Osteocyte (in vitro differentiated cells): ENCODE measurements around the gene SMIM14. TPM values are rescaled to one million over a fixed set of nuclear protein-coding genes. Genes with fewer than 3 reads are reported as not detected.

Experiments used
- DNase-seq: peaks from one replicate; pipeline ENCODE4 v3.0.0; 2021; ENCODE audit warnings: mixed read lengths; ENCODE audit not compliant: unreplicated experiment; ENCODE audit errors: extremely low spot score
- H3K27ac Mint-ChIP-seq: one replicate; pipeline ENCODE4 v1.8.0; 2021; ENCODE audit warnings: mild to moderate bottlenecking, mixed read lengths; ENCODE audit not compliant: unreplicated experiment
- H3K27me3 Mint-ChIP-seq: one replicate; pipeline ENCODE4 v1.8.0; 2021; ENCODE audit warnings: mixed read lengths; ENCODE audit not compliant: unreplicated experiment
- H3K36me3 Mint-ChIP-seq: one replicate; pipeline ENCODE4 v1.8.0; 2021; ENCODE audit warnings: mixed read lengths; ENCODE audit not compliant: unreplicated experiment
- H3K4me1 Mint-ChIP-seq: one replicate; pipeline ENCODE4 v1.8.0; 2021; ENCODE audit warnings: mixed read lengths; ENCODE audit not compliant: unreplicated experiment
- H3K4me3 Mint-ChIP-seq: one replicate; pipeline ENCODE4 v1.8.0; 2021; ENCODE audit warnings: mild to moderate bottlenecking, moderate library complexity, mixed read lengths; ENCODE audit not compliant: unreplicated experiment
- H3K9me3 Mint-ChIP-seq: one replicate; pipeline ENCODE4 v1.8.0; 2021; ENCODE audit warnings: mixed read lengths; ENCODE audit not compliant: unreplicated experiment
- total RNA-seq: library from RNA; stranded (reverse); gene quantifications from 2 replicates; pipeline ENCODE4 v1.2.1, GENCODE V29; 2021
- TF ChIP-seq, protein P1 (sequence below): fragments of 200-600 bp; sonication (generic); IDR thresholded peaks from 2 replicates; pipeline ENCODE4 v1.5.0; 2021; ENCODE audit warnings: antibody characterized with exemption, mild to moderate bottlenecking, moderate library complexity

The SMIM14 gene
- total RNA-seq, 1 donor from 2014 or later: 67.1 TPM

GRCh38 chr4:39498727-39499020 lies 140.0 kb downstream of the SMIM14 start:
- peak overlapping the region; percentile 27 for H3K27ac Mint-ChIP-seq
- H3K4me1 Mint-ChIP-seq: peaks cover 40% of the 10 kb centered on the region
- H3K36me3 Mint-ChIP-seq: peaks cover 35% of the 10 kb centered on the region
- DNase-seq: no peak
- H3K9me3 Mint-ChIP-seq: no peaks in the 10 kb centered on the region
- no peaks in the 10 kb centered on the region for H3K27me3 Mint-ChIP-seq
- TF ChIP-seq, protein P1, sequence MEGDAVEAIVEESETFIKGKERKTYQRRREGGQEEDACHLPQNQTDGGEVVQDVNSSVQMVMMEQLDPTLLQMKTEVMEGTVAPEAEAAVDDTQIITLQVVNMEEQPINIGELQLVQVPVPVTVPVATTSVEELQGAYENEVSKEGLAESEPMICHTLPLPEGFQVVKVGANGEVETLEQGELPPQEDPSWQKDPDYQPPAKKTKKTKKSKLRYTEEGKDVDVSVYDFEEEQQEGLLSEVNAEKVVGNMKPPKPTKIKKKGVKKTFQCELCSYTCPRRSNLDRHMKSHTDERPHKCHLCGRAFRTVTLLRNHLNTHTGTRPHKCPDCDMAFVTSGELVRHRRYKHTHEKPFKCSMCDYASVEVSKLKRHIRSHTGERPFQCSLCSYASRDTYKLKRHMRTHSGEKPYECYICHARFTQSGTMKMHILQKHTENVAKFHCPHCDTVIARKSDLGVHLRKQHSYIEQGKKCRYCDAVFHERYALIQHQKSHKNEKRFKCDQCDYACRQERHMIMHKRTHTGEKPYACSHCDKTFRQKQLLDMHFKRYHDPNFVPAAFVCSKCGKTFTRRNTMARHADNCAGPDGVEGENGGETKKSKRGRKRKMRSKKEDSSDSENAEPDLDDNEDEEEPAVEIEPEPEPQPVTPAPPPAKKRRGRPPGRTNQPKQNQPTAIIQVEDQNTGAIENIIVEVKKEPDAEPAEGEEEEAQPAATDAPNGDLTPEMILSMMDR: no peak
- H3K4me3 Mint-ChIP-seq: no peak overlapping the region

GRCh38 chr4:39497909-39498726 lies 140.5 kb downstream of the SMIM14 start:
- no peaks in the 10 kb centered on the region for H3K9me3 Mint-ChIP-seq
- TF ChIP-seq, protein P1: no peak
- peaks cover 29% of the 10 kb centered on the region for H3K36me3 Mint-ChIP-seq
- no peak overlapping the region for H3K27ac Mint-ChIP-seq
- H3K4me1 Mint-ChIP-seq: peaks cover 34% of the 10 kb centered on the region
- DNase-seq: no peak
- H3K27me3 Mint-ChIP-seq: no peaks in the 10 kb centered on the region
- no peak overlapping the region for H3K4me3 Mint-ChIP-seq

Other genes with a start within 250 kb of the SMIM14 start
- not detected in 2 replicates for gene KLB, start 231.9 kb downstream of the SMIM14 start, total RNA-seq
- 1,144 and 1,147 TPM in 2 replicates for gene RPL9, start 179.9 kb downstream of the SMIM14 start, total RNA-seq
- 10.9 and 13.8 TPM in 2 replicates for gene LIAS, start 179.8 kb downstream of the SMIM14 start, total RNA-seq
- gene UGDH, start 111.4 kb downstream of the SMIM14 start, total RNA-seq: 192 and 200 TPM in 2 replicates
- gene UBE2K, start 59.3 kb upstream of the SMIM14 start, total RNA-seq: 70.3 and 77.3 TPM in 2 replicates